ENCODE results near the gene CSMD2.

Gene CSMD2

DNA sequence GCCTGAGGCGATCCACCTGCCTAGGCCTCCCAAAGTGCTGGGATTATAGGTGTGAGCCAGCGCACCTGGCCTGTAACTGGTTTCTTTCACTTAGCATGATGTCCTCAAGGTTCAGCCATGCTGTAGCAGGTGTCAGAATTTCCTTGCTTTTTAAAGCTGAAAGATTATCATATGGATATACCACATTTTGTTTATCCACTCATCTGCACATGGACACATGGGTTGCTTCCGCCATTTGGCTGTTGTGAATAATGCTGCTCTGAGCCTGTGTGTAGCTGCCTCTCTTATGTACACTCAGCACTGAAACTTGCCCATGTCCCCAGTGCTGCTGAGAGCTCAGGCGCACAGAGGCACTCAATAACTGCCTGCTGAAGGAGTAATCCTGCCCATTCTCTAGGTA lies 11.8 kb downstream of the CSMD2 start:
- no peak for DNase-seq

DNA sequence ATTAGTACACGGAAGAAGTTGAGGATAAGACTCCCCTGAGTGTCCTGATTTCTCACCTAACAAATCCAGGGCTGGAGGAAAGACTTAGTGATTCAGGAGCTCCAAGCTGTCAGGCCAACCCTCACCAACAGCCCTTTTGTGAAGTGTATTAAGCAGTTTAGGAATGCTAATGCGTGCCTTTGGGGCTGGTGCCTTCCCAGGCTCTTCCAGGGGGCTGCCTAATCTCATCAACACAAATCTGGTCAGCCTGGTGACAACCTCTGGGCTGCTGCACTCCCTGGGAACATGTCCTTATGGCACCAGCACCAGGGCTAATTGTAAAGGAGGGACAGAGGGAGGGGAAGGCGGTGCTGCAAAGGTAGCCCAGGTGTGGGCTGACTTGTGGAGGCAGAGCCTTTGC lies 15.5 kb downstream of the CSMD2 start:
- no peak for DNase-seq

DNA sequence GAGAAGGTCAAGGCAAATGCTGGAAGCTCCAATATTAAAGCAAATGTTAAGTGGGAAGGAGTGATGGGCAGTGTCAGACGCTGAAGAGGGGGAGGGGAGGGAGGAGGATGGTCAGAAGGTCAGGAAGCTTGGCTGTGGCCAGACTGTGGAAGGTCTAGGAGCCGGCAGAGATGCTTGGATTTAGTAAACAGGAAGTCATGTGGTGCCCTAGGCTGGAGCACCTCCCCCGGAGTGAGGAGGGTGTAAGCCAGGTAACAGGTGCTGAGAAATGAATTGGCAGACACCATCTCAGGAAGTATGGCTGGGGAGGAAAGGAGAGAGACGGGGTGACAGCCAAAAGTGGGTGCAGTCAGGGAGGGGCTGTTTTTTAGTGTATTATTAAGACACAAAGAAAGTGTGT lies 17.7 kb downstream of the CSMD2 start:
- no peak for DNase-seq

DNA sequence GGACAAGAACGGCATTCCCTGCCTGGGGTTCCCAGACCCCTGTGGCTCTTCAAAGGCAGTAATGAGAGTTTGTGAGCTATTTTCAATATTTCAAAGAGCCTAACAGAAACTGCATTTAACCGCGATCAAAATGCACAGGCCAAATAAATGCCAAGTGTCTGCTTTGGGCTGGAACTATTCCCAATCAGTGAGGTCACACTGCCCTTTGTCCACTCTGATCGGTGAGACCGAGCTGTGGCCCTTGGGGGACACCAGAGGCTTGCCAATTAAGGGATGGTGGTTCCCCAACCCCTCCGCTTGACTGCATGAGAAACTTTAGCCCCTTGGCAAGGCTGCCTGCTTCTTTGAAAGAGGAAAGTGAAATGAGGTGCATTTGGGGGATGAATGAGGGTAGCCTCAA lies 20.3 kb downstream of the CSMD2 start:
- no peak for DNase-seq

DNA sequence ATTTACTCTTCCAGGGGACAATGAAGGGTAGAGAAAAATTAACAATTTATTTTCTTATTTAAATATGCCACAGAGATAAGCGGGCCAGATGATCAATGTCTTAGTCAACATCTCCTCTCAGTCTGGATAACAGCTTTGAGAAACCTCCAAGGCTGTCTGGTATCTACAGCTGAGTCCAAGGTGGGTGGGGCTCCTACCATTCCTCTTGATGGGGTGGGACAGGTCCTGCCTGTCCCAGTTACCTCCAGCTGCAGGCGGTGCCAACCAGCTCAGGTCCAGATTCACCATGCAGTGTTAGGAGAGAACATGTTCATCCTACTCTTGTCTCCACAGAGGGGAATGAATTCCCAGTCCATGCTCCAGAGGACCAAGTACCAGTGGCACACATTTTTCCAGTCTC lies 21.1 kb downstream of the CSMD2 start:
- DNase-seq, result no peak

DNA sequence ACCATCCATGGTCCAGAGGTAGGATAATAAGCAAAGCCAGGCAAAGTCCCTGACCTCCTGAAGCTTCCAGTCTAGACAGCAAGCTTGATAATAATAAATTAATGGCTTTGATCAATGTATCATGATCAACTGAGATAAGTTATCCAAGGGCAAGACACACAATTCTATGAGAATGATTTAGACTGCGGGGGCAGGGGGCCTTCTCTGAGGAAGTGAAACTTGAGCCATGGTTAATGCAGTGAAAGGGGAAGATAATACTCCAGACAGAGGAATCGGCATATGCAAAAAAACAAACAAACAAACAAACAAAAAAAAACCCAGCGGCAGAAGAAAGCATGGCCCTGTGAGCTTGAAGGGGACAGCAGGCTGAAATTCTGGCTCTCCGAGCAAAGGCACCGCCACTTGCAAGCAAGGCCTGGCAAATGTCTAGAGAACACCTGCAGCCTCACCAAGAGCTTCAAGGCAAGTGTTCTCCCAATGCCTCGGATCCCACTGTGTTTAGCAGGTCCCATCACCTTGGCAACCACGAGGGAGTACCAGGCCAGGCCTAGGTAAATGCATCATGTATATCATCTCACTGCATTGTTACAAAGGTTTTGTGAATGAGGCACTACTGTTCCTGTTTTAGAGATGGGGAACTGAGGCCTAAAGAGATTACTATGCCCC lies 24.9 kb downstream of the CSMD2 start:
- DNase-seq, result no peak

DNA sequence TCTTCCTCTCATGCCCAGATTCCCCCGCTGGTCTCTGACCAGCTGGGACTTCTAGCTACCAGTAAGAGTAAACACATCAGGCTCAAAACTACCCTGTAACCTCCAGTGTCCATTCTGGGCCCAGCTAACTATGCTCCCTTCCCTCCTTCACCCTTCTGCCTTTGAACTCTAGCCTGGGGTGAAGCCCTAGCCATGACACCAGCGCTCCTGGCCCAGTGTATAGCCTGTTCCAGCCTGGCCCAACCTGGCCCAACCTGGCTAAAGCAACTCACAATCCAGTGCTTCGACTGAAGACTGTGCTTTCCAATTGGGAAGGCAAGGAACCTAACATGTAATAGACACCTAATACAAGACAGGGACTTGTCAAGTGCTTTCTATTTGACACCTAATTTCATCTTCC lies 27.6 kb downstream of the CSMD2 start:
- no peak for DNase-seq

DNA sequence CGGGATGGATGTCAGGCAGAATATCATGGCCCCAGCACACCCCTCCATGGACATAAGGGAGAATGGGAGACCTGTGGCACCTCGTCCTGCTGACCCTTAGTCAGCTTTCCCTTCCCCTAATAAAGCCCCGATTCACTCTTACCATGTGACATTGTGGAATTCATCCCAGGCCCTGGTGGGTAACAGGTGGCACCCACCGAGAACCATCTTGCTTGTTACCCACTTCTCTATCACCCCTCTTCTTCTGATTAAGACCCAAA lies 32.9 kb downstream of the CSMD2 start:
- DNase-seq, result no peak

DNA sequence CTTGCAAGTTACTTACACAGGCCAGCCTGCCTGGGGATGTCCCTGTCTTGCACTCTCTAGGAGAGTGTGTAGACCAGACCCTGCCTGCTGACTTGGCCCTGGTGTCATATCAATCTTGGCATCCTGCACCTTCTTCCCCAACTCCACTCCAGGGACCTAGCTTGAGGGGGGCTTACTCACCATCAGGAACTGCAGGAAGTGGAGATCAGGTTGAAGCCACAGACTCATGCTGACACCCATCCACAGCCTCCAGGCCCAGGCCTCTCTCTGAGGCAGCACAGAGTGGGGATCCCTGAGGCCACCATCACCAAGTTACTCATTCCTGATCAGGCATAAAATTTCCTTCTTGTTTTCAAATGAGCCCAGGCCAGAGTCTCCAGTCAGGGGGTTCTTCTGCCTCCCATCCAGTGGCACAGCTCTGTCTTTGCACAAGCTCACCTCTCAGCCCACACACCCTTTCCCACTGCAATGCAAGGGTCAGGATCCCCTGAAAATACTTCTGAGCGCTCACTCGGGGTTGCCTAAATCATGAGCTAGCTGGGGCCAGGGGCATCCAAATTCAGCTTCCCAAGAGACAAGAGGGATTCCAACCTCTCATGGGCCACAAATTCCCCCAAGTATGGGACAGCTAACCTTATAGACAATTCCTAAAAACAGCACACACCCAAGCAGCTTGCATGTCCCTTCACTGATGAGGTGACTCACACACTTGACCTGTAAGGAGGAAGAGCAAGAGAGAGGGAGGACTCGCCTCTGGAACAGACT lies 33.5 kb downstream of the CSMD2 start:
- DNase-seq, result no peak

DNA sequence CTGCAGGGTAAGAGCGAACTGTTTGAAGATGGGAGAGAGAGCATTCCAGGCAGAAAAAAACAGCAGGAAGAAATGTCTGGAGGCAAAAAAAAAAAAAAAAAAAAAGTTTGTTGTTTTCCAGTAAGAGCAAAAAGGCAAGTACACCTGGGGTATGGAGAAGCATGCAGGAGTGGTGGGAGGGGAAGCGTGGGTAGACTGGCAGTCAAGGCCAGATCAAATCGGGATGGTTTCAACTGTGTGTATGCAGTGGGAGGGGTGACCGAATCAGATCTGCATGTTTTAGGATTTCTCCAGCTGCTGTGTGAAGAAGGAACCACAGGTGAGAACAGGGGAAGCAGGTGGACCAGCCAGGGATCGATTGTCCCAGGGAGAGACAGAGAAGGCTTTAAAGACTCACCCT lies 34.7 kb downstream of the CSMD2 start:
- no peak for DNase-seq

DNA sequence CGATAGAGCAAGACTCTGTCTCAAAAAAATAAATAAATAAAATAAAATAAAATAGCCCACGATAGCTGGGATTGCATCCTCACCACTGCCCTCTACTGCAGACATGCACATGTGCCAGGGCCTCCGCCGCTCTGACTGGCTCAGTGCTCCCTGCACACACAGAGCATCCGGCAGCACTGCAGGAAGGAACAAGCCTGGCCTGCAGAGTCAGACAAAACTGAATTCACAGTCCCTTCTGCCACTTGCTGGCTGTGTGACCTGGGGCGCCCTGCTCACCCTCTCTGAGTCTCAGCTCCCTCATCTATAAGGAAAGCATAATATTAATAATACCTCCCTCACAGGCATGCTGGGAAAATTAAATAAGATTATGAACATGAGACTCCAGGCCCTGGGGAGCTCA lies 35.4 kb downstream of the CSMD2 start:
- no peak for DNase-seq

DNA sequence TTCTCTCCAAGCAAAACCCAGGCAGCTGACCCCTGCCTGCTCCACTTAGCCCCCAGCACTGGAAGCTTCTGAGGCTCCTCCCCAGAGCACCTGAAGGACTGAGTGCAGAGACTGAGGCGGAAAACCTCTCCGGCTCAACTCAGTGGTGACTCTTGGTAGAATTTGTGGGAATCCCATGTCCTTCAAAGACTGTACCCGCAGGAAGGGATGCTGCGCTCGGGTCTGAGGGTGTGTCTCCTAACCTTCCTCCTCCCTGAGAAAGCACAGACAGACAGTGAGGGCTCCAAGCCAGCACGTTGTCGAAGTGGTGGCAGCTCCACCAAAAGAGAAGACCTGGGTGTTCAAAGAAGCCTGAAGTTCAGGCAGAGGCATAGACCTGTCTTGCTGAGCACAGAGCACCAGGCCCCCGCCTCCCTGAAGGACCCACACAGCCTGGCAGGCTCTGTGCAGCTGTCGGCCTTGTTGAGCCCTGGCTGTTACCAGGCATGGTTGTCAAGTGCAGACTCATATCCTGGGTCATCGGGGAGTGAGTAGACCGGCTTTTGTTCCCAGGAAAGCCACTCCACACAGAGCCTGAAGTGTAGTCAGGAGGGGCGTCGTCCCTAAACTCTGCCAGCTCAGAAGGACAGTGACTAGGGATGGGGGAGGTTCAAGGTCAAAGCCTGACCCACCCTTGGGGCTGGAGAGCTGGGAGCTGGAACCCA lies 36.7 kb downstream of the CSMD2 start:
- no peak for DNase-seq

DNA sequence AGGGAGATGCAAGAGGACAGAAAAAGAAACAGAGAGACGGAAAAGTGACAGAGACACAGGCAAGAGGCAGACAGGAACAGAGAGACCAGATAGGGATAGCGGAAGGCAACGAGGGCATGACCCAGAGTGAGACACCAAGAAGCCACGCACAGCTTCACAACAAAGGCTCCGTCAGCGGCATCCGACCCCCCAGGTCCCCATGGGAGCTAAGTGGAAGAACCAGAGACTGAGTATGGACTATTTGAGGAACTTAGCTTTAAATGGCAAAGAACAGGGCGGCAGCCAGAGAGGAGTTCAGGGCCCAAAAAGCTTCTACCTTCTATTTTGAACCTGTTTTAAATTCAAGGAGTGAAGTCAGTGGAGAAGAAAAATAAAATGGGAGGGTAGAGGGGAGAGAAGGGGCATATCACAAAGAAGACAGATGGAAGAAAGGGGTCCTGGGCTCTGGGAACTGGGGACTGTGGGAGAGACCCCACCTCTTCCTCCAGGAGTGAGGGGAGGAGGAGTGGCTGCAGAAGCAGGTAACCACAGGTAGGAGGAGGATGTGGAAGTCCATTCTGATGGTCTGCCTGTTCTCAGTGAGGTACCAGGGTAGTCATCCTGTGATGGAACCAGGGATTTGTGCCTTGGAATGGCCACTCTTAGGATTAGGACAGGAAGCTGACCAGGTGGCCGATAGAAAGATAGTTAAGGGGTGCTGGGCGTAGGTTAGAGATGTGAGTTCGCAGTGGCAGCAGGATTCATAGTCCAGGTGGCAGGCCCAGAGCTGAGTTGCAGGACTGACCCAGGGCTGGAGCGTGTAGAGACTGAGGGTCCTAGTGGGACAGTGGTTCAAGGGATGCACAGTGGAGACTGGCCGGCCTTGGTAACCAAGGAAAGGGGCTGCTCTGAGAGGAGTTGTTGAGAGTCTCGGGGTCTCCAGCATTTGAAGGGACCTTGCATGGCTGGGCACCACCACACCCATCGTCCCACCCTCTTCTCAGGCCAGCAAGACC lies 37.7 kb downstream of the CSMD2 start:
- DNase-seq, result no peak

DNA sequence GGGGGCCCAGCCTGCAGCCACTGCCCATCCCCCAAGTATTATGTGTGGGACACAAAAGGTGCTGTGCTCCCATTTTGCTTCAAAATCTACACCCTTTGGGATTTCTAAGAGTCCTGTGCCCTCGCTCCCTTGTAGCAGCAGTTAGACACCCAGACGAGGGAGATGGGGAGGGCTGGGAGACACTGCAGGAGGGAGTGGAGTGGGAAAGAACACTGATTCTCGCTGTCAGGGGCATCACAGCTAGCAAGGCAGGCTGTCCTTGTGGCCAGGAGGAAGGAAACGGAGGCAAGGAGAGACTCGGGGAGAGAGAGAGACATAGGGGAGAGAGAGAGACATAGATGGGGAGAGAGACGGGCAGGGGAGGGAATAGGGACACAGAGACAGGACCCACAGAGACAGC lies 38.5 kb downstream of the CSMD2 start:
- DNase-seq, result no peak

DNA sequence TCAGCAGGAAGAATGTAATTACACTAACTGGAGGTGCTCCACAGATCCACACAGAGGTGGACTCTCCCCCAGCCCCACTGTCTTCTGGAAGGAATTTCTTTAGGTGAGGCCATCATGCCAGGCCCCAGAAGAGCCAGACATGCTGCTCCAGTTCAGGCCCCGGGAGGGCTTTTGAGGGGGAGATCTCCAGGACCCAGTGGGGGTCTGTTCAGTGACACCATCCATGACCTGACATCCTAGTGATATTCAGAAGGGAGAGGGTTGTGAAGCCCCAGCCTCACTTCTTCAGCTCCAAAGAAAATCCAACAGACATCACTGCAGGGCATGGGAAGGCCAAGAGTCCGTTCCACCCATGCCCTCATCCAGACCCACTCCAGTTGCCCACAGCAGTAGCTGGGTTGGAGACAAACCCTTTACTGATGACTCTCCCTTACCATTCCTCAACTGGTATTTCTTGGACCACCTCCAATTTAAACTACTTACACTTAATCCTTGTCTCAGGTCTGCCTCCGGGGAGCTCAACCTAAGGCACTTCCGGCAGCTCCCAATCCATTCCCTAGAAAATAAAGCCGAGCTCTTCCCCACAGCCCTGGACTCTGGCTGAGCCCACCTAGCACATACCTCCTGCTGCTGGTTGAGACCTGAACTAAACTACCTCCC lies 39.2 kb downstream of the CSMD2 start:
- DNase-seq, result no peak

DNA sequence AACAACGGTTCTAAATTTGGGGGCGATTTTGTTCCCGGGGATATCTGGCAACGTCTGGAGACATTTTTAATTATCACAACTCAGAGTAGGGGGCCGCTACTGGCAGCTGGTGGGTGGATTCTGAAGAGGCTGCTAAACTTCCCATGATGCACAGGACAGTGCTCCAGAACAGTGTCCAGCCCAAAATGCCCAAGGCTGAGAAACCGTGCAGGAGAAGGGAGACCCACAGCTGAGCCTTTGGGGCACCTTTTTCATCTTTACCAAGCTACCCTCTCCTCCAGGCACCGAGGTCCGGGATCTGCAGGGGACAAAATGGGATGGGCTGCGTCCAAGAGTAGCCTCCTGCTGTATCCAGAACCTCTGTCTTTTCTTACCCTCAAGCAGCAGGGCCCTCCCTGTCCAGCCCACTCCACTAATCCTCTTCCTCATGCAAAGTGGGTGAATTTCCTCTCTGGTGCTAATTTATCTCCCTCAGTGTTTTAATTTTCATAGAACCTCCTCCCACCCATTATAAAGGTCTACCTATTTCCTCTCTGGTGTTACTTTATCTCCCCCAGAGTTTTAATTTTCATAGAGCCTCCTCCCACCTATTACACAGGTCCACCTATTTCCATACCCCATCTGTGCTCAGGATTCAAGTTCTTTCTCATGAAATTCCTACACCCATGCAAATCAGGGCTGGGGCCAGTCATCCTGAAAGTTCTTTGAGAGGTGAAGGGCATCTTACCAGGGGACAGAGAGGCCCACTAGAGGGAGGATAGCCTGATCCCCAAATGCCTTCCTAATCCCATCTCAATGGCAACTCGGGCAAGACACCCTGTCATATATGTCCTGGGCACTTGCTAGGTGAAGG lies 42.7 kb downstream of the CSMD2 start:
- DNase-seq, result no peak

DNA sequence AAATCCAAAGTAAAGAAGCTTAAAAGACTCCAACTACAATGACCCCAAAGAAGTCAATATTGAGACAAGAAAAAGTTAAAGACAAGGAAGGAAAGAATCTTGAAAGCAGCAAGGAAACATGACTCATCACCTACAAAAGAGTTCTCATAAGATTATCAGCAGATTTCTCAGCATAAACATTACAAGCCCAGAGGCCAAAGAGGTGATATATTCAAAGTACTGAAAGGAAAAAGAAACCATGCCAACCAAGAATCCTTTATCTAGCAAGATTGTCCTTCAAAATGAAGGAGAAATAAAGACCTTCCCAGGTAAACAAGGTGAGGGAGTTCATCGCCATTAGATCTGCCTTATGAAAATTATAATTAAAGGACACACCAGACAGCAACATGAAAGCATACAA lies 49.8 kb downstream of the CSMD2 start:
- no peak for DNase-seq

DNA sequence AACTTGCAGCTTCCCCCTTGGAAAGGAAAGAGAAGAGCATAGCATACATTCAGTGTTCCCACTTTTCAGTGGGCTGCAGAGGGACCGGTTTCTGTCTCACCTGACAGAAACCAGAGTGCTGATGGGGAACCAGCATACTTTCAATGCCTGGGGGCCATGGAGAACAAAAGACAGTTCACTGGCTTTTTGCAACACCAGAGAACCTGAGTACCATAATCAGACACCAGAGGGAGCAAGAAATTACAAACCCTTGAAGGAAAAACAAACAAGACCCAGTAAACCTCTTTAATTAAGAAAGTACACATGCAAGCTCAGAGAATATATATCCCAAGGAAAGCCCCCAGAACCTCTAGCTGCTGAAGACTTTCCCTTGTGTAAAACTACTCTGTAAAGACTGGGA lies 51.1 kb downstream of the CSMD2 start:
- no peak for DNase-seq

DNA sequence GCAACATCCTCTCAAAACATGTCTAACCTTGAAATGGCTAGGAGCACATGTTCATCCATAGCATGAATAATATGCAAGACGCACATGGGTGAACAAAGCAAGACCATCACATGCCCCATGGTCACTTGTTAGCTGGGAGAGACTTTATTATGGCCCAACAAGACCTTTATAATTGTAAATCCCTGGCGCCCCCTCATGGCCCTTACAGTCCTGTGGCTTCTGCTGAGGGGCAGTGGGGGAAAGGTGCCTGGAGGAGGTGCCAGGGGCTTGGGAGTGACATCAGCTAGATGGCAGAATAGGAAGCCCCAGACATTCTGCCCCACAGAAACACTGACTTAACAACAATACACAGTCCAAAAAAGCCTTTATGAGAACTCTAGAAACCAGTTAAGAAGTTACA lies 51.7 kb downstream of the CSMD2 start:
- no peak for DNase-seq

DNA sequence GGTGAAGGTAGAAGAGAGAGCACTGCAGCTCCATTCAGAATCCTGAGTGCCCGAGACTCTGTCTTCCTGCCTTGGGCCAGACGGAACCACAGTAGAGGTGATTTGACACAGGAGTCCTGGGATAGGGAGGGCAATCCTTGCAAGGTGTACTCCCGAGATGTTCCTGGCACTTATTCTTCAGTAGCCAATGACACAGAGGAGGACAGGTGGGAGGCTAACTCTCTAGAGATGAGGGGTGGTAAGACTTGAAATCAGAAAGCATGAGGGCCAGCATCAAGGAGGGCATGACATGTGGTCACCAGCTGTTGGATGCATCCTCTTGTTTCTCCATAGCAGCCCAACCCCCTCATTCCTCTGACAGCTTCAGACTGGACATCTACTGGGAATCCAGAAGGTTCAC lies 56.3 kb downstream of the CSMD2 start:
- no peak for DNase-seq

DNA sequence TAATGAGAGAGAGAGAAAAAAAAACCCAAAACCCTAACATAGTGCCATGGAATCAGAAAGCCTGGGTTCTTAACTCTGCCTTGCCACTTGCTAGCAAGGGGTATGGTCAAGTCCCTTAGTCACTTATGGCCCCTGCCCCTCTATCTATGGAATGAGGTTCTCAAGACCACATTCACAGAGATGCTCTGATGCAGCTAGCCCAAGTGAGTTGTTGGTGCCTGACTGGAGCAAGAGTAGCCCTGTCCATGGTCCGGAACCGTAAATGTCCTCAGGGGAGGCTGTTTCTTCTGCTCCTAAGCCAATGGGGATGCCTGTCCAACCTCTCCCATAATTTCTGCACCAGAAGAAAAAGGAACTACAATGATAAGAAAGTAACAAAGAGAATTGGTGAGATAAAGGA lies 56.8 kb downstream of the CSMD2 start:
- DNase-seq, result no peak

DNA sequence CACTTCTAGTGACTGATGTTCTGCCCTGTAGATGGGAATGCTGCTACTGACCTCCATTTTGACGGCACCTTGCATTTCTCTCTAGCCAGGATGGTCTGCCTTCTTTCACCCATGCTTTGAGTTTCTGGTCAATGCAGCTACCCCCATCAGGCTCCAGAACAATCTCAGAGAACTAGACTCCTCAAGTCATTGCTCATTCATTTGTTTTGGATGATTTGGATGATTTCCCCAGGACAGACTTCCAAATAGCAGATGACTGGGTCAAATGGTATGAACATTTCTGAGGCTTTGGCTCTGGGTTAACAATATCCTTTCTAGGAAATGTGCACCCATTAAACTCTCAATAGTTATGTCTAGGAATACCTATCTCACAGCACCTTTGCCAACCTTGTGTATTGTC lies 63.9 kb downstream of the CSMD2 start:
- no peak for DNase-seq

Data from stimulated activated CD4-positive, alpha-beta T cell treated with anti-CD3 and anti-CD28 coated beads, Interleukin-4, amount 100 ng/mL, for 4 hours (primary cell).